NT2/D1 (cell line): Measurements from ENCODE around the gene KCTD14.

Experiments used
- SUZ12 ChIP-seq: IDR thresholded peaks from 2 replicates; pipeline ENCODE4 v1.6.1; 2011; ENCODE audit not compliant: insufficient read length, insufficient read depth; ENCODE audit errors: extremely low read depth
- YY1 ChIP-seq: IDR thresholded peaks from 2 replicates; pipeline ENCODE4 v1.6.1; 2011; ENCODE audit not compliant: insufficient read length, insufficient read depth

- TF ChIP-seq YY1 (no peak), SUZ12 (no peak)
Measured at GRCh38 chr11:77990981-77991380, 32.1 kb downstream of the KCTD14 start.
